Fibroblast of upper back skin (primary cell): ENCODE results near the gene APBB2.
A peak's percentile ranks its signal among the peaks of the same experiment; 100 is the strongest.

Experiments
- DNase-seq: peaks from one replicate; pipeline ENCODE4 v3.0.0-alpha.2; 2013

APBB2 gene

DNA sequence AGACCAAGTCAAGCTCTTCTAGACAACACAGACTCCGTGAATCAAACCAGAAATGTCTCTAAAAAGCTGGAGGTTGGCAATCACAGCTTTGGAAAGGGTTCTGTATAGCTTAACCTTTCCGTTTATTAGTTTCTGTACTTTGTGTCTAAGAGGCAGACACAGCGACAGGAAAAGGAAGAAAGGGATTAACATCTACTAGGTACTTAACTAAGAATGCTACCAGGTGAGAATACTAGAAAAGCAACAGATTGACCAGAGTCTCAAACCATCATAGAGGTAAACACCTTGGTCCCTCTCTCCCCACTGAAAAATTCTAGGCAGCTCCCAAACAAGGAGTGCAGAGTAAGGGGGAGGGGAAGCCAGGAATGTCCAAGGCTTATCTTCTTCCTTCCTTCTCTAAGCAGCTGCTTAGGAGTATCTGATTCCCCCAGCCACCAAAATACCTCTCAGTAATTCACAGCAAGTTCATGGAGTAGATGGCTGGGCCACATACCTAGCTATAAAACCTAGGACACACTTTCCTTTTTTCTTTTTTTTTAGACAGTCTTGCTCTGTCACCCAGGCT, 80.8 kb downstream of the APBB2 start:
- peak; percentile 36 for DNase-seq

DNA sequence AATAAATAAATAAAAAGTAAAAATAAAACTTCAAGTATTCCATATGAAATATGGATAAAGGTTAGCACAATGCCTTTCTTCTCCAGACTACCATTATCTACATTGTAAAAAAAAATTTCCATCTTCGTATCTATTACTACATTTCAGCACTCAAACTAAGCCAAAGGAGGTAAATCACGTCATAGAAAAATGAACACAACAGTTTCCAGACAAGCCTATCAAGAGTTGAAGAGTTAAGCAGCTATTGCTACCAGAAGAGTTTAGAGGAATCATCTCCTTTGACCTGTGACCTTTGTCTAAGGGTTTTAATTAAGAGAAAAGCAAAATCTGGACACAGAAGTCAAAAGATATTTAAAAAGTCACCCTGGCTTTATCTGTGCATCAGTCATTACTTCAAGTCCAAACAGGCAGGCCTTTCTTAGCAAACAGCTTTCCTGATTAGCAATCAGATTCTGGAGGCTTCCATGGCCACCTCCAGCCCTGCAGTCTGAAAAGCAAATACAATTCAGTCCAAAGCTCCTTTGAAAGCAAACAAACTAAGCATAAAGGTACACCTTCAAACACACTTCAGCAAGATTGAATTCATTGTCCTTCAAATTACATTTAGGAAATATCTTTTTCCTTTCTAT, 82.2 kb downstream of the APBB2 start:
- no peak for DNase-seq

DNA sequence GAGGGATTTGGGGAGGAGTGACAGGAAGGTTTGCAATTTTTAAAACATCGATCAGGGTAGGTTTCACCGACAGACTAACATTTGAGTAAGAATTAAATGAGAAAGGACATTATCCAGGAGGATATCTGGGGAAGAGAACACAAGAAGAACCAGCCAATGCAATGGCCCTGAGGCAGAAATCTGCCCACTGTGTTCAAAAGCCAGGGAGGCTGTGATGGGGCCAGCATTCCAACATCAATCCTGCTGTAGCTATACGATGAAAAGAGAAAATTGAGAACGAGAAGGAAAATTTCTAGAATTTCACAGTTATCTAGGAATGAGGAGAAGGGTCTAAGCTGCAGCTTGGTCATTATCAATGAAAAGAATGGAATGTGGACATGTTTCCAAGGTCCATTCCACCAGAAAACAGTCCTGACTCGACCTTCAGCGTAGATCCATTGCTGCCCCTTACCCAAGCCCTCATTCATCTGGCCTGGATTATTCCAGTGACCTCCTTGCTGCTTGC, 84.4 kb downstream of the APBB2 start:
- DNase-seq: no peak

DNA sequence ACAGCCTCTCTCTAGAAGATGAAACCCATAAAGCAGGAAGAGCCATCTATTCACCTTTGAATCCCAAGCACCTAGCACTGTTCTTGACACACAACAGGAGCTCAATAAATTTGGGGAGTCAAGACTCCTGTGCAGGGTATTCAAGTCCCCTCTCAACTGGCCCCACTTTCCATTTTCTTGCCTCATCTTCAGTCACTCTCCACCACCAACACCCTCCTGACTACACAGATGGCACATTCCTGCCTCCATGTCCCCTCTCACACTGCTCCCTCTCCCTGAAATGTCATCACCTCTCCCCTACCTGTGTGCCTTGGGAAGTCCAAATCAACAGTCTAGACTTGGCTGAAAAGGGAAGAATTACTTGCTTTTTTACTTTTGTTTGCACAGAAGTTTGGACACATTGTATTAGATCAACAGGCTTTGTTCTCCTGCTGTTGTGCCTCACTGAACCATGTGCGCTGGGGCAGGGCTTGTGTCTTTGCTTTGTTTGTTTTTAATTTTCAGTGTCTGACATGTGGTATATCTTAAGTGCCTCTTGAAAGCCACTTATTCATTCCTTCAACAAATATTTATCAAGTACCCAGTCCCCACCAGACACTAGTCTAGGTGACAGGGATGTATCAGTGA, 85.1 kb downstream of the APBB2 start:
- no peak for DNase-seq

DNA sequence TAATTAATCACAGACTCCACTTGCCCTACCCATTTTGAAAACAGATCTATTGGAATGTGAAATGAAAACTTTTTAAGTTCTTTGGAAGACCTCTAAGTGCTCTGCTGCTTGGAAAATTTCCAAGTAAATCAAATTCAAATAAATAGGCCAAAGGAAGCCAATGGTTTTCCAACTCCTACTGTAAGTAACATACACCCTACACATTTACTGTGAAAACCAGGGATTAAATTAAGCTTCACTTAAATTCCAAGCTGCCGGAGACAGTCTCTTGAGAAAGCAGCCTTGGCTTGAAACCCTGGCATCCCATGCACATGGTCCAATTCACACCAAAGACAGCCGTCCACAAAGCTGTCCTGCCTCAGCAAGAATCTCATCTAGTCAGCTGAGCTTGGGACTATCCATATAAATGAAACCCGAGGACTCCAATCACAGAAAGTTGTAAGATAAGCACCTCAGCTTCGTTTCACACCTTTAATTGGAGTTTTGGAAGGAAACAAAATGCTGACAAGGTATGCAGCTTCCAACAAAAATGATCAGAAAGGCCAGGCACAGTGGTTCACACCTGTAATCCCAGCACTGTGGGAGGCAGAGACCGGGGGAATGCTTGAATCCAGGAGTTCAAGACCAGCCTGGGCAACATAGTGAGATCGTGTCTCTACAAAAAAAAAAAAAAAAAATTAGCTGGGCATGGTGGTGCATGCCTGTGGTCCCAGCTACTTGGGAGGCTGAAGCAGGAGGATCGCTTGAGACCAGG, 88.6 kb downstream of the APBB2 start:
- peak; percentile 49 for DNase-seq

DNA sequence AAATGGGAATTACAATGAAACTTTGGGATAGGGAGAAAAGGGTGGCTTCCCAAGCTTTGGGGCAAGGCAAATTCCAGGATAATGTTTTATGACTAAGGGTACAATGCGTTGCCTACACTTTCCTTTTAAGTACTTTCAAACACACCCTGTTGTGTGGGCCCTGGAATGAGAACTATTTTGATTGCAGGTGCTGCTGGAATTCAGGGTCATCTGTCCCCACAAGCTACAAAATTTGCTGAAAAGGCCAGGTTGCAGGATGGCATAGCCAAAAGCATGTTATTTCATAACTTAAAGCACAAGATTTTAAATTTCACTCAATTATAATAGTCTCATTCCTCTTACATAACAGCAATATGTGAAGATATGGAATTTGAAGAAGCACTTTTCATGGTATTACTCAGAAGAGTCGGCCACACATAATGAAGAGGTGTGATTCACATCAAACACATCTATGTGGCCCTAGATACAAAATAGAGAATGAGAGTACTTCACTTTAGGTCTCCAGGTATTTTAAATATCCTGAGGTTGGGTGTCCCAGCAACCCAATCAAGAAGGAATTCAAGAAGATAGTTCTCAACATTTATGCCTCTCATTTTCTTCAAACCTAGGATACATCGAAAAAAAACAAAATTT, 89.3 kb downstream of the APBB2 start:
- peak; percentile 21 for DNase-seq

DNA sequence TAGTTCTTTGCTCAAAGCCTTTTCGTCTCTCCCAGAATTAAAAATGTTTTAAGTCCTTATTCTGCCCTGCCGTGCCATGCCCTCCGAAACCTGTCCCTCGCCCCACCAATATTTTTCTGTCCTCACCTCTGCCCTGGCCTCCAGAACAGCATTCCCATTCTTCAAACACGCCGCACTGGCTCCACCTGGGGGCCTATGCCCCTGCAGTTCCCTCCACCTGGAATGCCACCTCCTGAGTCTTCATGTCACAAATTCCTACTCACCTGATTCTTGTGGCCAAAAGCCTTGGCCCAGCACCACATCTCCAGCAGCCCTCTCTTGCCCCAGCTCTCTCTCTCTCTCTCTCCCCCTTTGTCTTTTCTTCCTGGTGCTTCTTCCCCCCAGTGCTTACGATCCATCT, 91.6 kb downstream of the APBB2 start:
- no peak for DNase-seq

DNA sequence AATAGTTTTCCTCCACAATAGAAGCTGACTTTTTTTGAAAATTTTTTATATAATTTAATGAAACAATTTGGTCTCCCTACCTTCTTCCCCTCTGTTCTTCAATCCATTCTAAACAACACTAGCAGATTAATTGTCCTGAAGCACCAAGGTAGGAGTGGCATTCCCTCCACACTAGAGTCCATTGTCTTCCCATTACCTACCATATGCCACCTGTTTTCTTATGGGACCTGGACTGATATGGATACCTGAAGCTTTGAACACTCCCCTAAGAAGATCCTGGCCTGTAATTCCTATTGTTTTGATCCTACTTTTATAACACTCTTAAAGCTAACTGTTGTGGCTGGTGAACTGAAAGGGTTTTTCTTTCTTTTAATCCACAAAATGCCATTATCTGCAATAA, 92.0 kb downstream of the APBB2 start:
- DNase-seq: no peak

DNA sequence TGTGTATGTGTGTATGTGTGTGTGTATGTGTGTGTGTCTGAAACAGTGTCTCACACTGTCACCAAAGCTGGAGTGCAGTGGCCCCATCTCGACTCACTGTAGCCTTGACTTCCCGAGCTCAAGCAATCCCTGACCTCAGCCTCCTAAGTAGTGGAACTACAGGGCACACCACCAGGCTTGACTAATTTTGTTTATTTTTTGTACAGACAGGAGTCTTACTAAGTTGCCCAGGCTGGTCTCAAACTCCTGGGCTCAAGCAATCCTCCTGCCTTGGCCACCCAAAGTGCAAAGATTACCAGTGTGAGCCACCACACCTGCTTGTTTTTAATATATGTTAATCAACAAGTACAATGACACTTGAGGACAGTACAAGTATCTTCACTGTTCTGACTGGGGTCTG, 92.4 kb downstream of the APBB2 start:
- no peak for DNase-seq

DNA sequence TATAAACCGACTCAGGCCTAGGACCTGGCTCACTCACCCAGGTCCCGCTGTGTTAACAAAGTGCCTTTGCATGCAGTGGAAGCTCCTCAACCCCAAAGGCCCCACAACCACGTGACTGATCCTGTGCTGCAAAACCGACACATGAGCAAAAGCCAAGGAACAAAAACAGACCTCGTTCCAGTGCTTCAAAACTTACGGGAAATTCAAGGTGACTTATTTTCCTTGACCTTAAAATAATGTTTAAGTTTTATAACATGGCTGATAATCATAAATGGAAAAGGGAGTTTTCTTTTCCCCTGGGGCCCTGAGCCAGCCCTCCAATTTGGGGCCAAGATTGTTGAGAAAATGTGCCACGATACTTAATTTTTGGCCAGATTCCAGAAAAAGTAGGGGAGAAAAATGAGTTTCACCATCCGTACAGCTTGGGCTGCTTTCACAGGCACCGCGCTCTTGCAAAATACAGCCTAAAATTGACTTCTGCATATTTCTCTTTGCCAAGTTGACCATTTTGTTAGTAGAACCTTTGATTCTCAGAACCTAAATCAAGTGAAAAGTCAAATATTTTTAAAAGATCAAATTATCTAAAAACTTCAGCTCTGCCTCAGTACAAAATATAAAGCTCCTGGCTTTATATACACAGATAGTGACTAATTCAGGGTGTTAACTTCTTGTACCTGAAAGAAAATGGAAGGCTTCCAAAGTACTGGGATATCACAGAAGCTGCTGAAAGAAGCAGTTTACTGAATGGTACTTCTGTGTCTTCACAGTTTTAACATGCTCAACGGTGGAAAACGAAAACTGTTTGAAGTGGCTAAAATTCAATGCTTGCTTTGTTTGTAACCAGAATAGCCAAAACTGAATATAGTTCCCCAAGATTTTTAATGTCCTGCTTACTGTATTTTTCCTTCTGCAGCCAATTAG, 93.8 kb downstream of the APBB2 start:
- peak; percentile 63 for DNase-seq

DNA sequence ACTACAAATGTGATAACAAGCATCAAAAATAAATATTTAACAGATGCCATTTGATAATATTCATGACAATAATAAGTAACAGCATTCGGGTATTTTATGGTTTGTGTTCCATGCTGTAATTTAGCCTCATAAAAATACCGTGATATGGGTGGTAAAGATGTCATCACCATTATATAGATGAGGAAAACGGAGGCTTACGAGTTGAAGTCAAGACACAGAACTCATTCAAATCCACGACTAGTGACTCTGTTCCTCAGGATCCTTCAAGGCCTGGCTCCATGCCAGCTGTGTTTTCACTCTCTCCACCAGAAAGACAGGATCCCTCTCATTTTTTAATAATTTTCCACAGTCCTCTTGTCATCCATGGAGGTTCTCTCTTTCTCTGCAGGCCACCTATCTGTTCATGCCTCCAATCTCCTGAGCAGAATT, 94.5 kb downstream of the APBB2 start:
- no peak for DNase-seq

DNA sequence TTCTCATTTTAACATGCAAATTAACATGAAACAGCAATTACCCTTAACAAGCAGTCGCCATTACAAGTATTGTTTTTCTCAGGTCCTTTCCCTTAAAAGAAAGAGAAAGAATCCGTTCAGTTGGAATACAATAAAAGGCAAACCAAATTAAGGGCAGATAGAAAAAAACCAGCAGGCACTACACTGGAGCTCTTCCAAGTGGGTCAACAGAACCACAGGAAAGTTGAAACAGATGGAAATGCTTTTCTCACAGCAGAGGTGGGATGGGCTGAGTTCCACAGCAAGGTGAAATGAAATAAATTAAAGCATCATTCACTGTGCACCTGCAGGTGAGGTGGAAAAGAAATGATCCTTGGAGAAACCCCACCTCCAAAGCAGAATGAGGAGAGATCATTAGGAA, 102.6 kb downstream of the APBB2 start:
- DNase-seq: no peak

DNA sequence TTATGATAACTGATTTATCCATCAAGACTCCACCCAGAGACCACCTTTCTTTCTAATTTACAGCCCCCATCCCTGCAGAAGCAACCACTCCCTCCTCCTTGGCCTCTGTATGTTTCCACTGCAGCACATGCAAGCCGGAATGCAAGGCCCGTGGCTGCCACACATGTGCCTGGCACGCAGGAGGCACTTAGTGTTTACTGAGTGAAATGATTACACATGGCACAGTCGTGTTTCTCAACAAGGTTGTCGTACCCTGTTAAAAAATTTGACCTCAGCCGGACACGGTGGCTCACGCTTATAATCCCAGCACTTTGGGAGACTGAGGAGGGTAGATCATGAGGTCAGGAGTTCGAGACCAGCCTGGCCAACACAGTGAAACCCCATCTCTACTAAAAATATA, 104.3 kb downstream of the APBB2 start:
- DNase-seq: no peak

DNA sequence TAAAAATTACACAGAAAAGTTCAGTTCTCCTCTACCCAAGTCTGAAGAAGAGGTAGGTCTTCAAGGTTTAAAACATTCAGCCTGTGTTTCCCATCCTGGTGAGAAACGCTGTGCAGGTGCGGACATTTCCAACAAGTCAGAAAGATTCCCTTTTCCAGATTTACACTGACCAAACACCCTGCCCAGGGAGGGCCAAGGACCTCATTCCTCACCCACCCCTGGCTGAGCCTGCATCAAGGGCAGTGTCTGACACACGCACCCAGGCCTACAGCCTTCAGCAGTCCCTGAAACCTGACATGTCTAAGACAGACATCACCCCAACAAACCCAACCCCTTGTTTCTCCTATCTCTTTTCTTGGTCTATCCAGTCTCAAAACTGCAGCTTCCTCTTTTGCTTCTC, 105.9 kb downstream of the APBB2 start:
- no peak for DNase-seq

DNA sequence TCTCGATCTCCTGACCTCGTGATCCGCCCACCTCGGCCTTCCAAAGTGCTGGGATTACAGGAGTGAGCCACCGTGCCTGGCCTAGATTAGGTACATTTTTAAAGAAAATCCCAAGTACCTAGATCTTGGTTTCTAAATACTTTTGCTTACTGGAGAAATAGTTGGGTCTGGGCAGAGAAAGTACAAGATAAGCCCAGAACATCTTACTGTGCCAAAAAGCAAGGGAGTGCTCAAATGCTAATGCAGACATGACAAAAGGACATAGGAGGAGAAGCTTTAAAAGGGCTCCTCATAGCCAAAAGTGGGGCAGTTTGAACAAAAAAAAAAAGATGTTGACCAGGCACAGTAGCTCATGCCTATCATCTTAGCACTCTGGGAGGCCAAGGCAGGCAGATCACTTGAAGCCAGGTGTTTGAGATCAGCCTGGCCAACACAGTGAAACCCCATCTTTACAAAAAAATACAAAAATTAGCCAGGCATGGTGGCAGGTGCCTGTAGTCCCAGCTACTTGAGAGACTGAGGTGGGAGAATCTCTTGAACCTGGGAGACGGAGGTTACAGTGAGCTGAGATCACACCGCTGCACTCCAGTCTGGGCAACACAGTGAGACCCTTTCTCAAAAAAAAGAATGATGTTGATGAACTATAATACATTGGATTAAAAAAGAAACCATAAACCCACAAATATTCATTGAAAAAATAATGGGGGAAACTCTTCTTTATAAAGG, 107.5 kb downstream of the APBB2 start:
- no peak for DNase-seq

DNA sequence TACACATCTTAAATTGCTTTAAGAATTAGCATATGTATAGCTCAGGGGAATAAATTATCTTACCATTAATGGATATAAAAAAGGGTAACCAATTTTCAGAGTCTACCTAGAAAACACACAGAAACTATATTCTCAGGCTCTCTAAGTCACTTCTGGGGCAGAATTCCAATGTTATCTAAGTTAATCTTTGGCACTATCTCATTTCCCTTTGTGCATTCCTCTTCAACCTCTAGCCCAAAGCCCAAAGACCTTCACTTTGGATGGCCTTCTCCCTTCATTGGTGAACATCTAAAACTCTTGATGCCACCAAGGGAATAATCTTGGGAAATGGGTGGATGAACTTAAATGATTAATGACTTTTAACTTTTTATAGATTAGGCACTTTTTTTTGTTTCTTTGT, 108.3 kb downstream of the APBB2 start:
- DNase-seq: peak; percentile 7

DNA sequence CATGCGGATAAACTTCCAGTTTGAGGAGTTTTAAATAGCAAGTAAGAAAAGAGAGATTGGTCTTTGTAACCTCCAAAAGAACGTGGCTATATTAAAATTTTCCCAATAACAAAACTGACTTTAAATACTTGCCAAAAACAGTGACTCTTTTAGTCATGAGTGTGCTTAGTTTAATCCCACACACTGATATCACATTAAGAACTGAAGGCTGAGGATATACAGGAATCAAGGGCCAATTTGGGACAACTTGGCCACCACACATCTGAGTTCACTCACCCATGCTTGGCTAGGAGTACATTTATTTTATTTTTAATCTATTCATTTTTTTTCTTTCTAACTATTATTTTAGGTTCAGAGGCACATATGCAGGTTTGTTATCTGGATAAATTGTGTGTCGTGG, 110.2 kb downstream of the APBB2 start:
- DNase-seq: no peak

DNA sequence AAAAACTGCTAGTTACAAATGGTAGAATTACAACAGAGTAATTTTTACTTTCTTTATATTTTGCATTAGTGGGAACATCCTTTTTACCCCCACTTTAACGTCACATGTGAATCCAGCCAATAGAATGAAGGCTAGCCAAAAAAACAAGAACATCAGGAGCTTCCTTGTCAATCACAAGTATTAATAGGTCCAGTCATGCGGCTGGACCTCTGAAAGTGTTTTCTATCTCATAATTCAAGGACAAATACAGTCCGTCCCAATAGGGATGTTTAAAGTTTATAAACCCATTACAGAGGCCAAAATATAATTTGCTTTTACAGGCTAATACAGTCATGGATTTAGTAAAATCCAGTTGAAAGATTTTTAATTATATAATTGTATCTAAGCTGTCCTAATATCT, 110.7 kb downstream of the APBB2 start:
- DNase-seq: no peak

DNA sequence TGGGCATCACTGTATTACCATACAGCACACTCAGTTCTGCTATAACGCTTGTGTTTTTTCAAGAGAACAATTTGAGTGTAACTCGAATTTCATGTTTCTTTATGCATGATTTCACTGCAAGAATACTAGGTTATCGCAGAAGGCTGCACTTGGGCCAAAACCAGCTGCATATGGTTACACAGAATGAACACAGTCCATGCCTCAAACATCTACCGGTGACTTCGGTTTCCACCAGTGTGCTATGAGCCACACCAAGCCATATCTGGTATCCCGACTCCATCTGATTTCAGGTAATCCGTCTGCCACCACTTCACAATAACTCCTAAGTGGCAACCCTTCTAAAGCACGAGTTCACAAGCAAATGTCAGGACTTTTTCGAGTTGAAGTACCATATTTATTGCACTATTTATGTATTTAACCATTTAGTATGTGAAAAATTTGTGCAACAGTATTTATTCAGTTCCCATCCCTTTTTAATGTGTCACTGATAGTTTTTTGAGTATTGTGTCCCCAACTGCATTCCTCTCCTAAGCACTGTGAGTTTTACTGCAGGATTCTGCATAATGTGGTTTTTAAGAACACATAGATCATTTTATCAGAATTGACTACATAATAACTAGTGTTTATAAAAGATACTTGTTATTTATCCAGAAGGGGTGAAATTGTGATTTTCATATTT, 111.8 kb downstream of the APBB2 start:
- DNase-seq: no peak

DNA sequence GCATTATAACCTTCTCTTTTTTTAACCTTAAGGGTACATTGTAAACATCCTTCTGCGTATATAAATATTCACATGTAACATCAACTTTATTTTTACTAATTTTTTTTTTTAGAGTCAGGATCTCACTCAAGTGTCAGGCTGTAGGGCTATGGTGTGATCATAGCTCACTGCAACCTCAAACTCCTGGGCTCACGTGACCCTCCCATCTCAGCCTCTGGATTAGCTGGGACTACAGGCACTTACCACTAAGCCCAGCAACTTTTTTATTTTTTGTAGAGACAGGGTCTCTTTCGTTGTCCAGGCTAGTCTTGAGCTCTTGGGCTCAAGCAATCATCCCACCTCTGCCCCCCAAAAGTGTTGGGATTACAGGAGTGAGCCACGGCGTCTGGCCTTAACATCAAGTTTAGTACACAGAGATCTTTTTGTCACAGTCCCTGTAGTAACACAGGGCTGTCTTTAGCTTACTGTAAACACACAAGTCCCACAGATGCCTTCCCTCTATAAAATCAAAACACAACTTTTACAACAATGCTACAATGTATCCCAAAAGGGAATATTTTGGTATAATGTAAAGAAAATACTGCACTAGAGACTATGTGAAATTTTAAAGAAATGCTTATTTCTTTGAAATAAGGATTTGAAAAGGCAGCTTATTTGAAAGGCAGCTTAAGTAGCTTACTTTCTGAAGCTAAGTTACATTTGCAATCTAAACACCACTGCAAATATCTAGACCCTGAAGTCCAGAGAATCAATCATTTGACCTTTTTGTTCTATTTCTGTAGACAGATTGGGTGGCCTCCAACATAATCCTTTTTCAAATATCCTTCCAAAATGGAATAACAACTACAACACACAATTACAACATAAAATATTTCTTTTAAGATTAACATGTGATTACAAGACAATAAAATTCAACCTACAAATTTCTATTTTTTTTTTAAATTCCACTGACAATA, 116.0 kb downstream of the APBB2 start:
- DNase-seq: no peak
